PFSK-1 (cell line): ENCODE data around the gene CHIT1.

Experiments used
- FOXP2 ChIP-seq: optimal IDR thresholded peaks from 2 replicates; pipeline ENCODE3; 2011; ENCODE audit warnings: borderline replicate concordance, control low read depth, inconsistent platforms; ENCODE audit not compliant: insufficient read depth; ENCODE audit errors: extremely low read length, extremely low read depth
- POLR2AphosphoS5 ChIP-seq: IDR thresholded peaks from 2 replicates; pipeline ENCODE4 v1.6.1; 2012; ENCODE audit warnings: low read depth, mild to moderate bottlenecking, control low read depth, low read length, moderate library complexity
- SIN3A ChIP-seq: IDR thresholded peaks from 2 replicates; pipeline ENCODE4 v1.6.1; 2012; ENCODE audit warnings: mild to moderate bottlenecking, low read length, moderate library complexity, borderline replicate concordance; ENCODE audit not compliant: insufficient read depth
- TAF1 ChIP-seq: IDR thresholded peaks from 2 replicates; pipeline ENCODE4 v1.6.1; 2012; ENCODE audit warnings: low read length, control low read depth, borderline replicate concordance; ENCODE audit not compliant: insufficient read depth
- TF ChIP-seq, protein P1 (sequence below), 2 experiments: IDR thresholded peaks; 2 replicates each; pipeline versions ENCODE4 v1.6.1 to v1.8.0; 2011 to 2012; ENCODE audit warnings: low read depth in 2 of 2, low read length in 2 of 2, control low read depth in 1 of 2, inconsistent platforms in 1 of 2, mild to moderate bottlenecking in 1 of 2, moderate library complexity in 1 of 2; ENCODE audit not compliant: insufficient read depth in 1 of 2

The CHIT1 gene

DNA sequence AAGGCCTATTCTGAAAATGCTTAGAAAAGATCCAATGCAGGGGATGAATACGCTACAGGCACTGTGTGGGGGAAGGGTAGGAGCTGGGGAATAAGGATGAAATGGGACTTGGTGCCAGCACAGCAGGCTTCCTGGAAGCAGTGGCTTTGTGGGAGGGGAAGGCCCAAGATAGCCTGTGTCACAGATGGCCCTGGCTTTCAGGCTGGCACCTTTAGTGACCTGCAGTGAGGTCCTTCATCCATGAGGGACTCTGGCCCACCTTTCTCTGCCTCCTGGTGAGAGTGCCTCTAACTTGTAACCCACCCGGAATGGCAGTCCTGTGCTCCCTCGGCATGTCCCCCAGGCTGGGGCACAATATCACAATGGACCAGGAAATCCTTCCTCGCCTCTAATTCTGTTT, 43.9 kb downstream of the CHIT1 start:
- TF ChIP-seq, protein P1, sequence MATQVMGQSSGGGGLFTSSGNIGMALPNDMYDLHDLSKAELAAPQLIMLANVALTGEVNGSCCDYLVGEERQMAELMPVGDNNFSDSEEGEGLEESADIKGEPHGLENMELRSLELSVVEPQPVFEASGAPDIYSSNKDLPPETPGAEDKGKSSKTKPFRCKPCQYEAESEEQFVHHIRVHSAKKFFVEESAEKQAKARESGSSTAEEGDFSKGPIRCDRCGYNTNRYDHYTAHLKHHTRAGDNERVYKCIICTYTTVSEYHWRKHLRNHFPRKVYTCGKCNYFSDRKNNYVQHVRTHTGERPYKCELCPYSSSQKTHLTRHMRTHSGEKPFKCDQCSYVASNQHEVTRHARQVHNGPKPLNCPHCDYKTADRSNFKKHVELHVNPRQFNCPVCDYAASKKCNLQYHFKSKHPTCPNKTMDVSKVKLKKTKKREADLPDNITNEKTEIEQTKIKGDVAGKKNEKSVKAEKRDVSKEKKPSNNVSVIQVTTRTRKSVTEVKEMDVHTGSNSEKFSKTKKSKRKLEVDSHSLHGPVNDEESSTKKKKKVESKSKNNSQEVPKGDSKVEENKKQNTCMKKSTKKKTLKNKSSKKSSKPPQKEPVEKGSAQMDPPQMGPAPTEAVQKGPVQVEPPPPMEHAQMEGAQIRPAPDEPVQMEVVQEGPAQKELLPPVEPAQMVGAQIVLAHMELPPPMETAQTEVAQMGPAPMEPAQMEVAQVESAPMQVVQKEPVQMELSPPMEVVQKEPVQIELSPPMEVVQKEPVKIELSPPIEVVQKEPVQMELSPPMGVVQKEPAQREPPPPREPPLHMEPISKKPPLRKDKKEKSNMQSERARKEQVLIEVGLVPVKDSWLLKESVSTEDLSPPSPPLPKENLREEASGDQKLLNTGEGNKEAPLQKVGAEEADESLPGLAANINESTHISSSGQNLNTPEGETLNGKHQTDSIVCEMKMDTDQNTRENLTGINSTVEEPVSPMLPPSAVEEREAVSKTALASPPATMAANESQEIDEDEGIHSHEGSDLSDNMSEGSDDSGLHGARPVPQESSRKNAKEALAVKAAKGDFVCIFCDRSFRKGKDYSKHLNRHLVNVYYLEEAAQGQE (IDR thresholded peaks at IDR 0.05; ENCODE audit: insufficient read depth in 1 of 2, low read depth in 2 of 2, low read length in 2 of 2), result no peak
- TF ChIP-seq TAF1 (no peak), POLR2AphosphoS5 (no peak), FOXP2 (no peak), SIN3A (no peak)

DNA sequence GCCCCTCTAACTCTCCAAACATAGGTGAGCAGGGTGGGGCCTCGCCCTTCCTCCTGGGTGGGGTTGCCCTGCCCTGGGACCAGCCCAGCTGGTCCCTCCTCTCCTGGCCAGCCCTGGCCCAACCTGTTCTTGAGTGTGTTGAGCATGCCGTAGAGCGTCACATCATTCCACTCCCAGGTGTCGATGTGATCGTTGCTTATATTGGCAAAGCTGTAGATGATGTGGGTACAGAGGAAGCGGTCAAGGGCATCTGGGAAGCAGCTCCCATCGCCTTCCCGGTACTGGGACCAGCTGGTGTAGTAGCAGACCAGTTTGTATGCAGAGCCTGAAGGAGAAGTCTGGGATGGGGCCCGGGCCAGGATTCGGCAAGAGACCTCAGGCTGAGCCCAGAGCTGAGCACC, 44.4 kb downstream of the CHIT1 start:
- TF ChIP-seq TAF1, result no peak
- no peak for TF ChIP-seq SIN3A
- no peak for TF ChIP-seq POLR2AphosphoS5

DNA sequence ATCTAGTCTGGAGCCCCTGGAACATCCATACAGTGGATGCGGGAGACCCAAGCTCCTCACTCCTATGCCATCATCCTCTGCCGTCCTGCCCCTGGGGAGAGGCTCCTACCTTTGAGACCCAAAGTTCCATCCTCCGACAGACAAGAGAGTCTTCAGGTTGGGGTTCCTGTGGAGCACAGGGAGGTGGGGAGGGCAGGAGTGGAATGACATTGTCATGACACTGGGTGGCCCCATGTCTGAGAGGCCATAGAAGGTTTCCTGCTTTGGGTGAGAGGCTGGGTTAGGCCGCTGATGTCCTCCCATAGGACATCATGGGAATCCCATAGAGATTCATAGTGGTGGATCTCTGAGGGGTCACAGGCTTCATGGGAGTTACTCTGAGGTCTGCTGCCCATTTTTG, 45.0 kb downstream of the CHIT1 start:
- TF ChIP-seq FOXP2 (no peak), POLR2AphosphoS5 (no peak), SIN3A (no peak), TAF1 (no peak)
- TF ChIP-seq, protein P1 (IDR thresholded peaks at IDR 0.05; ENCODE audit: insufficient read depth in 1 of 2, low read depth in 2 of 2, low read length in 2 of 2), result no peak

DNA sequence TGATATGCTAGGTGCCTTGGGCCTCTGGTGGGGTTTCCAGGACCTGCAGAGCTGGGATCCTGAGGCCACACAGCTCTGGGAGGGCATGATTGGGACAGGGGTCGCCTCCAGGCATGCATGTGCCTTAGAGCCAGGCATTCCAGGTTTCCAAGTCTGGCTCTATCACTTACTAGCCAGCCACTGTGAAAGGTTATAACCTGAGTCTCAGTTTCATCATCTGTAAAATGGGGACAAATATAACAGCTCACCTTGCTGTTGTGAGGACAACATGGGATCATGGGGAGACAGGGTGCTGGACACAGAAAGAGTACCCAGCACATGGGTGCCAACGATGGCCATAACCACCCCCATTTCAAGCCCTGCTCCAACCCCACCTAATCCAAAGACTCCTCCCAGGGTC, 45.6 kb downstream of the CHIT1 start:
- no peak for TF ChIP-seq POLR2AphosphoS5
- no peak for TF ChIP-seq SIN3A
- no peak for TF ChIP-seq TAF1
- TF ChIP-seq, protein P1 (IDR thresholded peaks at IDR 0.05; ENCODE audit: insufficient read depth in 1 of 2, low read depth in 2 of 2, low read length in 2 of 2), result no peak
- TF ChIP-seq FOXP2, result no peak

DNA sequence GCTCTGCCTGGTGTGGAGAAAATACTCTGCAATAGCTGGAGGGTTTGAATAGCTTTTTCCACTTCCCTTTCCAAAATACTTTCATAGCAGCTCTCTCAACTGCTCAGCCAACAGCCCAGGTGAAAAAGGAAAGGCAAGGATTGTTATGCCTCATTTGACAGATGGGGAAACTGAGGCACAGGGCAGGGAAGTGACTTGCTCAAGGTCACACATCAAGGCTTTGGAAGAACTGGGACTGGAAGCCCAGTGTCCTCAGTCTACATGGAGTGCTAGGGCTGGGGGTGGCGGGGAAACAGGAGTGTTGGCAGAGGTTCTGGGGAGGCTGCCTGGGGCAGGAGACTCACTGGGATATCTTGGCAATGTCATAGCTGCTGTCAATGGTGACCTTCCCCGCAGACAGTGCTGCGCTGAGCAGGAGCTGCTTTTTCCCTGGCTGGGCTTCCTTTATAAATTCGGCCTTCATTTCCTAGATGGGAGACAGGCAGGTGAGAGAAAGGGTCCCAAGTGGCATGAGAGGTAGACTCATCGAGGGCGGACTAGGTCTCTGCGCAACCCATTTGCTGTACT, 47.0 kb downstream of the CHIT1 start:
- TF ChIP-seq POLR2AphosphoS5 (no peak), SIN3A (no peak), FOXP2 (no peak), TAF1 (no peak)
- TF ChIP-seq, protein P1 (IDR thresholded peaks at IDR 0.05; ENCODE audit: insufficient read depth in 1 of 2, low read depth in 2 of 2, low read length in 2 of 2), result no peak
